ENCODE results near the gene EP400. TPM values are rescaled to one million over a fixed set of nuclear protein-coding genes. Genes with fewer than 3 reads are reported as not detected.

The EP400 gene
- total and polyA plus RNA-seq, 2 of the 13 experiments (the other 11 are each of a cell fraction or from before 2014, with no cell fraction given), result 4.9 to 5.0 TPM

- no peak for TF ChIP-seq ZNF18 (CRISPR knock-in tag; IDR thresholded peaks at IDR 0.05; ENCODE audit: insufficient replicate concordance)
- TF ChIP-seq ZNF761 (CRISPR knock-in tag; conservative IDR thresholded peaks at IDR 0.05), result no peak
- no peak for TF ChIP-seq FUBP1 (CRISPR knock-in tag; IDR thresholded peaks at IDR 0.05; ENCODE audit: borderline replicate concordance)
- TF ChIP-seq, protein P1, sequence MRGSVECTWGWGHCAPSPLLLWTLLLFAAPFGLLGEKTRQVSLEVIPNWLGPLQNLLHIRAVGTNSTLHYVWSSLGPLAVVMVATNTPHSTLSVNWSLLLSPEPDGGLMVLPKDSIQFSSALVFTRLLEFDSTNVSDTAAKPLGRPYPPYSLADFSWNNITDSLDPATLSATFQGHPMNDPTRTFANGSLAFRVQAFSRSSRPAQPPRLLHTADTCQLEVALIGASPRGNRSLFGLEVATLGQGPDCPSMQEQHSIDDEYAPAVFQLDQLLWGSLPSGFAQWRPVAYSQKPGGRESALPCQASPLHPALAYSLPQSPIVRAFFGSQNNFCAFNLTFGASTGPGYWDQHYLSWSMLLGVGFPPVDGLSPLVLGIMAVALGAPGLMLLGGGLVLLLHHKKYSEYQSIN (CRISPR knock-in tag; IDR thresholded peaks at IDR 0.05; ENCODE audit: borderline replicate concordance), result no peak
- TF ChIP-seq CCAR2 (optimal IDR thresholded peaks at IDR 0.05; ENCODE audit: low read depth, low read length), result no peak
- TF ChIP-seq SAFB2 (CRISPR knock-in tag; IDR thresholded peaks at IDR 0.05; ENCODE audit: borderline replicate concordance, low read depth), result no peak
- TF ChIP-seq RBM39 (IDR thresholded peaks at IDR 0.05; ENCODE audit: low read depth, low read length, poor library complexity, severe bottlenecking), result no peak
- TF ChIP-seq ZNF496 (CRISPR knock-in tag; IDR thresholded peaks at IDR 0.05; ENCODE audit: insufficient replicate concordance), result no peak
- 0 out of 4 replicates have a peak, but pooled peaks of 1 of the 2 experiments have one; percentile 1 for TF ChIP-seq HMGXB4 (CRISPR knock-in tag; IDR thresholded peaks at IDR 0.05; ENCODE audit: borderline replicate concordance in 1 of 2, low read depth in 1 of 2)
- TF ChIP-seq, protein P2, sequence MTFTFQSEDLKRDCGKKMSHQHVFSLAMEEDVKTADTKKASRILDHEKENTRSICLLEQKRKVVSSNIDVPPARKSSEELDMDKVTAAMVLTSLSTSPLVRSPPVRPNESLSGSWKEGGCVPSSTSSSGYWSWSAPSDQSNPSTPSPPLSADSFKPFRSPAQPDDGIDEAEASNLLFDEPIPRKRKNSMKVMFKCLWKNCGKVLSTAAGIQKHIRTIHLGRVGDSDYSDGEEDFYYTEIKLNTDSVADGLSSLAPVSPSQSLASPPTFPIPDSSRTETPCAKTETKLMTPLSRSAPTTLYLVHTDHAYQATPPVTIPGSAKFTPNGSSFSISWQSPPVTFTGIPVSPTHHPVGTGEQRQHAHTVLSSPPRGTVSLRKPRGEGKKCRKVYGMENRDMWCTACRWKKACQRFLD (CRISPR knock-in tag; IDR thresholded peaks at IDR 0.05; ENCODE audit: borderline replicate concordance), result no peak
- no peak for TF ChIP-seq HBP1 (CRISPR knock-in tag; IDR thresholded peaks at IDR 0.05; ENCODE audit: low read depth)
- no peak for TF ChIP-seq ZFP36L2 (CRISPR knock-in tag; IDR thresholded peaks at IDR 0.05)
- TF ChIP-seq, protein P3, sequence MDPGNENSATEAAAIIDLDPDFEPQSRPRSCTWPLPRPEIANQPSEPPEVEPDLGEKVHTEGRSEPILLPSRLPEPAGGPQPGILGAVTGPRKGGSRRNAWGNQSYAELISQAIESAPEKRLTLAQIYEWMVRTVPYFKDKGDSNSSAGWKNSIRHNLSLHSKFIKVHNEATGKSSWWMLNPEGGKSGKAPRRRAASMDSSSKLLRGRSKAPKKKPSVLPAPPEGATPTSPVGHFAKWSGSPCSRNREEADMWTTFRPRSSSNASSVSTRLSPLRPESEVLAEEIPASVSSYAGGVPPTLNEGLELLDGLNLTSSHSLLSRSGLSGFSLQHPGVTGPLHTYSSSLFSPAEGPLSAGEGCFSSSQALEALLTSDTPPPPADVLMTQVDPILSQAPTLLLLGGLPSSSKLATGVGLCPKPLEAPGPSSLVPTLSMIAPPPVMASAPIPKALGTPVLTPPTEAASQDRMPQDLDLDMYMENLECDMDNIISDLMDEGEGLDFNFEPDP (CRISPR knock-in tag; conservative IDR thresholded peaks at IDR 0.05), result no peak
- no peak for TF ChIP-seq CHD4 (IDR thresholded peaks at IDR 0.05; ENCODE audit: borderline replicate concordance, low read length)
- no peak for TF ChIP-seq DDIT3 (CRISPR knock-in tag; IDR thresholded peaks at IDR 0.05)
- no peak for TF ChIP-seq SIX4 (CRISPR knock-in tag; IDR thresholded peaks at IDR 0.05)
Observed at GRCh38 chr12:131928080-131928710, 21.5 kb upstream of the EP400 start (continued).
